DND-41 (cell line): Measurements from ENCODE around the gene TIA1.
"Not testable (repeated sequence)": the region's sequence is repeated elsewhere in the genome, so short reads cannot be mapped to it uniquely, and the experiment has no call there.

ENCODE experiments used
- ATAC-seq: fragments of 200-7000 bp; cut with Tn5 transposase; 3 replicates; pipeline ENCODE4 v1.9.1; 2021; ENCODE audit warnings: low read depth; ENCODE audit not compliant: insufficient read depth
- DNase-seq: peaks from one replicate; pipeline ENCODE4 v3.0.0-alpha.2; 2020
- H2AFZ ChIP-seq: 2 replicates; pipeline ENCODE4 v1.6.0; 2012; ENCODE audit warnings: low read depth, low read length
- H3K27ac ChIP-seq: 2 replicates; pipeline ENCODE4 v1.5.1; 2012; ENCODE audit warnings: low read length, inconsistent platforms
- H3K27me3 ChIP-seq: fragments of 200-600 bp; sonication (generic); 2 replicates; pipeline ENCODE4 v1.6.0; 2012; ENCODE audit warnings: low read length, mild to moderate bottlenecking, inconsistent platforms; ENCODE audit not compliant: insufficient read depth, poor library complexity
- H3K36me3 ChIP-seq: 2 replicates; pipeline ENCODE4 v1.5.1; 2012; ENCODE audit warnings: low read length, inconsistent platforms; ENCODE audit not compliant: insufficient read depth
- H3K4me1 ChIP-seq: 2 replicates; pipeline ENCODE4 v1.5.1; 2012; ENCODE audit warnings: mild to moderate bottlenecking, low read length; ENCODE audit not compliant: insufficient read depth
- H3K4me2 ChIP-seq: 2 replicates; pipeline ENCODE4 v1.6.0; 2012; ENCODE audit warnings: mild to moderate bottlenecking, moderate library complexity, low read length, inconsistent platforms; ENCODE audit not compliant: insufficient read depth
- H3K4me3 ChIP-seq, 2 experiments: fragments of 200-600 bp in 1 of 2; shearing (Covaris generic) in 1 of 2; 2 replicates each; pipeline ENCODE4 v1.5.1; 2012 to 2016; ENCODE audit warnings: inconsistent platforms in 2 of 2, low read length in 2 of 2, mild to moderate bottlenecking in 2 of 2, low read depth in 1 of 2, moderate library complexity in 1 of 2
- H3K79me2 ChIP-seq: 2 replicates; pipeline ENCODE4 v1.6.0; 2012; ENCODE audit warnings: low read length, inconsistent platforms; ENCODE audit not compliant: insufficient read depth
- H3K9ac ChIP-seq: 2 replicates; pipeline ENCODE4 v1.6.0; 2012; ENCODE audit warnings: low read depth, mild to moderate bottlenecking, inconsistent platforms, low read length, moderate library complexity
- H3K9me3 ChIP-seq: 2 replicates; pipeline ENCODE4 v1.5.1; 2012; ENCODE audit warnings: low read length, moderate library complexity, mild to moderate bottlenecking, inconsistent platforms; ENCODE audit not compliant: insufficient read depth, severe bottlenecking
- H4K20me1 ChIP-seq: 2 replicates; pipeline ENCODE4 v1.6.0; 2012; ENCODE audit warnings: low read length; ENCODE audit not compliant: insufficient read depth
- CTCF ChIP-seq: IDR thresholded peaks from 2 replicates; pipeline ENCODE4 v1.5.1; 2012; ENCODE audit warnings: borderline replicate concordance, low read length, moderate library complexity, mild to moderate bottlenecking; ENCODE audit not compliant: poor library complexity, severe bottlenecking; ENCODE audit errors: extremely low read depth
- EZH2 ChIP-seq: IDR thresholded peaks from 3 replicates; pipeline ENCODE4 v1.6.1; 2012; ENCODE audit warnings: borderline replicate concordance, low read depth, mild to moderate bottlenecking, moderate library complexity, low read length, inconsistent platforms; ENCODE audit not compliant: severe bottlenecking

The TIA1 gene

GRCh38 chr2:70248181-70248847 lies at the start of gene TIA1:
Gene TIA1 (minus strand): TSS chr2:70248628. CDS start chr2:70248430, 198 bp downstream.
- DNase-seq (peak; percentile 98), ATAC-seq (peak; percentile 96)
- peaks cover 42% of the 10 kb centered on the region for H3K4me1 ChIP-seq
- peak within 1 kb of the TSS; percentile 87 for H3K9ac ChIP-seq
- H3K27me3 ChIP-seq: no peaks in the 10 kb centered on the region
- peaks cover 17% of the 10 kb centered on the region for H3K36me3 ChIP-seq
- H3K27ac ChIP-seq: peak within 1 kb of the TSS; percentile 97
- H3K79me2 ChIP-seq: peaks cover 51% of the 10 kb centered on the region
- H3K4me2 ChIP-seq: peak within 1 kb of the TSS; percentile 70
- H2AFZ ChIP-seq: peak within 1 kb of the TSS; percentile 95
- peaks cover 27% of the 10 kb centered on the region; the same call in 1 of the 2 replicates for H4K20me1 ChIP-seq
- TF ChIP-seq CTCF (no peak), EZH2 (no peak)
- H3K9me3 ChIP-seq: no peaks in the 10 kb centered on the region
- peak within 1 kb of the TSS; percentile 84 to 91 for H3K4me3 ChIP-seq

GRCh38 chr2:70297828-70298227 lies 49.4 kb upstream of the TIA1 start:
- not testable (repeated sequence) for H3K27me3 ChIP-seq, H3K4me2 ChIP-seq, H3K9ac ChIP-seq, H4K20me1 ChIP-seq, DNase-seq, ATAC-seq, H3K9me3 ChIP-seq, H3K4me3 ChIP-seq, H3K27ac ChIP-seq, H2AFZ ChIP-seq
- Histone ChIP-seq H3K4me1 (peaks cover 29% of the 10 kb centered on the region), H3K79me2 (peaks cover 33% of the 10 kb centered on the region), H3K36me3 (peaks cover 46% of the 10 kb centered on the region)

GRCh38 chr2:70283500-70284191 lies 35.2 kb upstream of the TIA1 start:
- Histone ChIP-seq H3K4me2 (no peak overlapping the region), H3K4me3 (no peak overlapping the region), H3K27ac (no peak overlapping the region), H3K36me3 (peaks cover 92% of the 10 kb centered on the region), H4K20me1 (peaks cover 52% of the 10 kb centered on the region), H3K9me3 (no peaks in the 10 kb centered on the region), H3K9ac (no peak overlapping the region), H3K79me2 (peaks cover 66% of the 10 kb centered on the region), H3K4me1 (peaks cover 8% of the 10 kb centered on the region; the same call in 1 of the 2 replicates), H2AFZ (no peak overlapping the region), H3K27me3 (no peaks in the 10 kb centered on the region)
- TF ChIP-seq CTCF (no peak), EZH2 (no peak)
- no peak for DNase-seq
- no peak for ATAC-seq

GRCh38 chr2:70282439-70282838 lies 34.0 kb upstream of the TIA1 start:
- ATAC-seq (no peak), DNase-seq (no peak)
- Histone ChIP-seq H3K9me3 (no peaks in the 10 kb centered on the region), H3K36me3 (peaks cover 91% of the 10 kb centered on the region), H3K4me2 (no peak overlapping the region), H3K9ac (no peak overlapping the region), H4K20me1 (peaks cover 44% of the 10 kb centered on the region), H3K4me1 (peaks cover 3% of the 10 kb centered on the region; the same call in 1 of the 2 replicates), H3K4me3 (no peak overlapping the region), H2AFZ (no peak overlapping the region), H3K79me2 (peaks cover 53% of the 10 kb centered on the region), H3K27me3 (no peaks in the 10 kb centered on the region), H3K27ac (no peak overlapping the region)
- TF ChIP-seq CTCF: no peak
- no peak for TF ChIP-seq EZH2
